Gastrocnemius medialis (tissue), 4 donors: ENCODE results near the gene BMI1.

ENCODE experiments used
- POLR2A ChIP-seq, 2 donors: fragments of 450-650 bp; IDR thresholded peaks; one replicate each; pipeline ENCODE4 v1.6.1; 2017; ENCODE audit warnings: antibody characterized with exemption in 2 of 2, mild to moderate bottlenecking in 2 of 2, moderate library complexity in 2 of 2
- TF ChIP-seq, protein P1 (sequence below), 5 experiments: fragments of 450-650 bp in 3 of 5; fragments of 200-600 bp in 2 of 5; sonication (generic) in 2 of 5; IDR thresholded peaks in 4 of 5; conservative IDR thresholded peaks in 1 of 5; 1 replicate in 4 of 5; 2 replicates in 1 of 5; pipeline ENCODE4 v1.5.1; 2016 to 2019; ENCODE audit warnings: antibody characterized with exemption in 5 of 5, mild to moderate bottlenecking in 3 of 5, moderate library complexity in 3 of 5

DNA sequence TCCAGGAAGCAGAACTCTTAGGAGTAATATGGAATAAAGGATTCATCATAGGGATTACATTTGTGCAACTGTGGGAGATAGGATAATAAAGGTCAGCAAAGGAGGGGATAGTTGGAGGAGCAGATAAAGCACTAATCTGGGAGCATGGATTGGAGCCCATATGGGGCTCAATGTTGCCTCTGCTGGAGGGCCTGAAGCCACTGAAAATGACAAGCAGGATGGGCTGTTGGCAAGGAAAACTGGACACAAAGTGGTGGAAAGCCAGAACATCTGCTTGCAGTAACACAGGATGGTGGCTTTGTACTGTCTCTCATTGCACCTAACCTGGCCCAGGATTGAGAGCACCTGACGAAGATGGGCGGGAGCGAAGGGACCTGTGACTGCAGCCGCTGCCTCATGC, 19.7 kb upstream of the BMI1 start:
- TF ChIP-seq, protein P1, sequence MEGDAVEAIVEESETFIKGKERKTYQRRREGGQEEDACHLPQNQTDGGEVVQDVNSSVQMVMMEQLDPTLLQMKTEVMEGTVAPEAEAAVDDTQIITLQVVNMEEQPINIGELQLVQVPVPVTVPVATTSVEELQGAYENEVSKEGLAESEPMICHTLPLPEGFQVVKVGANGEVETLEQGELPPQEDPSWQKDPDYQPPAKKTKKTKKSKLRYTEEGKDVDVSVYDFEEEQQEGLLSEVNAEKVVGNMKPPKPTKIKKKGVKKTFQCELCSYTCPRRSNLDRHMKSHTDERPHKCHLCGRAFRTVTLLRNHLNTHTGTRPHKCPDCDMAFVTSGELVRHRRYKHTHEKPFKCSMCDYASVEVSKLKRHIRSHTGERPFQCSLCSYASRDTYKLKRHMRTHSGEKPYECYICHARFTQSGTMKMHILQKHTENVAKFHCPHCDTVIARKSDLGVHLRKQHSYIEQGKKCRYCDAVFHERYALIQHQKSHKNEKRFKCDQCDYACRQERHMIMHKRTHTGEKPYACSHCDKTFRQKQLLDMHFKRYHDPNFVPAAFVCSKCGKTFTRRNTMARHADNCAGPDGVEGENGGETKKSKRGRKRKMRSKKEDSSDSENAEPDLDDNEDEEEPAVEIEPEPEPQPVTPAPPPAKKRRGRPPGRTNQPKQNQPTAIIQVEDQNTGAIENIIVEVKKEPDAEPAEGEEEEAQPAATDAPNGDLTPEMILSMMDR (IDR thresholded peaks at IDR 0.05 in 4 of 5, conservative IDR thresholded peaks at IDR 0.05 in 1 of 5), result no peak
- TF ChIP-seq POLR2A (IDR thresholded peaks at IDR 0.05), result no peak
